ENCODE measurements around the gene LITAFD.
A peak's percentile ranks its signal among the peaks of the same experiment; 100 is the strongest.

The LITAFD gene

GRCh38 chr16:8878523-8878911 is 3.6 kb upstream of the LITAFD start:
- H3K4me2 ChIP-seq (ENCODE audit: insufficient read depth, low read length, poor library complexity, severe bottlenecking): no peak overlapping the region
- H3K4ac ChIP-seq (ENCODE audit: low read length): no peak overlapping the region
- no peak overlapping the region for H3K18ac ChIP-seq (ENCODE audit: low read length)
- H3K36me3 ChIP-seq (replicated peaks in 1 of 2; ENCODE audit: control insufficient read depth in 2 of 2, insufficient read depth in 2 of 2, low read length in 2 of 2): no peaks in the 10 kb centered on the region
- H4K8ac ChIP-seq (ENCODE audit: low read depth, low read length): no peak overlapping the region
- no peak overlapping the region for H4K91ac ChIP-seq (ENCODE audit: low read depth, low read length, poor library complexity)
- H2BK5ac ChIP-seq (ENCODE audit: low read length): no peak overlapping the region
- no CpG with 5 or more reads among the region's 6 CpGs for WGBS, 2 donors (ENCODE audit: extremely low coverage in 2 of 2, insufficient read length in 2 of 2, insufficient replicate concordance in 1 of 2)
- H3K9me3 ChIP-seq (replicated peaks in 1 of 2; ENCODE audit: control insufficient read depth in 2 of 2, insufficient read depth in 1 of 2, low read depth in 1 of 2, low read length in 2 of 2): no peaks in the 10 kb centered on the region
- no peak overlapping the region for H3K23ac ChIP-seq (ENCODE audit: low read depth, low read length, poor library complexity)
- no peaks in the 10 kb centered on the region for H3K79me1 ChIP-seq (ENCODE audit: low read depth, low read length)
- H2AK5ac ChIP-seq (ENCODE audit: low read depth, low read length): no peak overlapping the region
- H2BK12ac ChIP-seq (ENCODE audit: low read length): no peak overlapping the region
- H2BK15ac ChIP-seq (ENCODE audit: low read length): no peak overlapping the region
- no peak for DNase-seq (ENCODE audit: low spot score)
- H3K9ac ChIP-seq (ENCODE audit: low read depth, low read length, poor library complexity): no peak overlapping the region
- no peak overlapping the region for H3K14ac ChIP-seq (ENCODE audit: low read length)
- no peaks in the 10 kb centered on the region for H3K27me3 ChIP-seq (ENCODE audit: control insufficient read depth in 3 of 3, insufficient read depth in 3 of 3, low read depth in 1 of 3, low read length in 3 of 3)
- H3K27ac ChIP-seq (replicated peaks; ENCODE audit: low read length): no peak overlapping the region
- no peak overlapping the region for H2BK120ac ChIP-seq (ENCODE audit: low read depth, low read length)
- H2AFZ ChIP-seq (ENCODE audit: low read length): peak overlapping the region; percentile 15
- no peaks in the 10 kb centered on the region for H3K4me1 ChIP-seq (ENCODE audit: control insufficient read depth in 2 of 2, insufficient read depth in 1 of 2, low read depth in 1 of 2, low read length in 2 of 2)
- H3K4me3 ChIP-seq (ENCODE audit: low read length in 2 of 2): no peak overlapping the region

- Histone ChIP-seq H2BK120ac (ENCODE audit: low read depth, low read length) (no peak overlapping the region), H2AFZ (ENCODE audit: low read length) (no peak overlapping the region), H2BK12ac (ENCODE audit: low read length) (no peak overlapping the region)
Observed at GRCh38 chr16:8880839-8881510, 1.2 kb upstream of the LITAFD start.

GRCh38 chr16:8882725-8883377 is 700 bp downstream of the LITAFD start:
- no peak overlapping the region for H3K9ac ChIP-seq (ENCODE audit: low read depth, low read length, poor library complexity)
- peaks cover 3 to 8% of the 10 kb centered on the region in 2 donors for H3K36me3 ChIP-seq (replicated peaks in 1 of 2; ENCODE audit: control insufficient read depth in 2 of 2, insufficient read depth in 2 of 2, low read length in 2 of 2)
- H3K14ac ChIP-seq (ENCODE audit: low read length): no peak overlapping the region
- no peak for DNase-seq (ENCODE audit: low spot score)
- H4K8ac ChIP-seq (ENCODE audit: low read depth, low read length): no peak overlapping the region
- no CpG with 5 or more reads among the region's 17 CpGs for WGBS, 2 donors (ENCODE audit: extremely low coverage in 2 of 2, insufficient read length in 2 of 2, insufficient replicate concordance in 1 of 2)
- peaks cover 1% of the 10 kb centered on the region for H3K79me1 ChIP-seq (ENCODE audit: low read depth, low read length)
- H3K9me3 ChIP-seq (replicated peaks in 1 of 2; ENCODE audit: control insufficient read depth in 2 of 2, insufficient read depth in 1 of 2, low read depth in 1 of 2, low read length in 2 of 2): peaks cover 0 to 4% of the 10 kb centered on the region in 2 donors
- no peak overlapping the region for H2BK120ac ChIP-seq (ENCODE audit: low read depth, low read length)
- no peak overlapping the region for H3K27ac ChIP-seq (replicated peaks; ENCODE audit: low read length)
- H2AK5ac ChIP-seq (ENCODE audit: low read depth, low read length): peak overlapping the region; percentile 68
- no peak overlapping the region for H2BK12ac ChIP-seq (ENCODE audit: low read length)
- no peak overlapping the region for H4K91ac ChIP-seq (ENCODE audit: low read depth, low read length, poor library complexity)
- H2BK15ac ChIP-seq (ENCODE audit: low read length): no peak overlapping the region
- H3K27me3 ChIP-seq (ENCODE audit: control insufficient read depth in 3 of 3, insufficient read depth in 3 of 3, low read depth in 1 of 3, low read length in 3 of 3): no peaks in the 10 kb centered on the region
- H3K4ac ChIP-seq (ENCODE audit: low read length): no peak overlapping the region
- H2AFZ ChIP-seq (ENCODE audit: low read length): no peak overlapping the region
- no peak overlapping the region for H3K18ac ChIP-seq (ENCODE audit: low read length)
- H3K4me3 ChIP-seq (ENCODE audit: low read length in 2 of 2): no peak overlapping the region
- no peak overlapping the region for H3K4me2 ChIP-seq (ENCODE audit: insufficient read depth, low read length, poor library complexity, severe bottlenecking)
- H3K23ac ChIP-seq (ENCODE audit: low read depth, low read length, poor library complexity): no peak overlapping the region
- H3K4me1 ChIP-seq (ENCODE audit: control insufficient read depth in 2 of 2, insufficient read depth in 1 of 2, low read depth in 1 of 2, low read length in 2 of 2): peaks cover 3 to 15% of the 10 kb centered on the region in 2 donors
- peak overlapping the region; percentile 39 for H2BK5ac ChIP-seq (ENCODE audit: low read length)

More at GRCh38 chr16:8880839-8881510, 1.2 kb upstream of the LITAFD start:
- Histone ChIP-seq H3K36me3 (replicated peaks in 1 of 2; ENCODE audit: control insufficient read depth in 2 of 2, insufficient read depth in 2 of 2, low read length in 2 of 2) (no peaks in the 10 kb centered on the region), H3K27me3 (ENCODE audit: control insufficient read depth in 3 of 3, insufficient read depth in 3 of 3, low read depth in 1 of 3, low read length in 3 of 3) (no peaks in the 10 kb centered on the region), H2BK15ac (ENCODE audit: low read length) (no peak overlapping the region), H3K4me3 (ENCODE audit: low read length in 2 of 2) (no peak overlapping the region), H2BK5ac (ENCODE audit: low read length) (no peak overlapping the region), H3K23ac (ENCODE audit: low read depth, low read length, poor library complexity) (no peak overlapping the region), H3K79me1 (ENCODE audit: low read depth, low read length) (peaks cover 1% of the 10 kb centered on the region), H4K91ac (ENCODE audit: low read depth, low read length, poor library complexity) (no peak overlapping the region), H3K4me2 (ENCODE audit: insufficient read depth, low read length, poor library complexity, severe bottlenecking) (no peak overlapping the region), H3K27ac (replicated peaks; ENCODE audit: low read length) (no peak overlapping the region), H2AK5ac (ENCODE audit: low read depth, low read length) (no peak overlapping the region), H3K9me3 (replicated peaks in 1 of 2; ENCODE audit: control insufficient read depth in 2 of 2, insufficient read depth in 1 of 2, low read depth in 1 of 2, low read length in 2 of 2) (peaks cover 0 to 2% of the 10 kb centered on the region in 2 donors), H3K4ac (ENCODE audit: low read length) (no peak overlapping the region), H3K18ac (ENCODE audit: low read length) (no peak overlapping the region), H4K8ac (ENCODE audit: low read depth, low read length) (no peak overlapping the region), H3K14ac (ENCODE audit: low read length) (no peak overlapping the region), H3K9ac (ENCODE audit: low read depth, low read length, poor library complexity) (no peak overlapping the region), H3K4me1 (ENCODE audit: control insufficient read depth in 2 of 2, insufficient read depth in 1 of 2, low read depth in 1 of 2, low read length in 2 of 2) (peaks cover 3 to 11% of the 10 kb centered on the region in 2 donors)
- DNase-seq (ENCODE audit: low spot score): no peak
- WGBS, 2 donors (ENCODE audit: extremely low coverage in 2 of 2, insufficient read length in 2 of 2, insufficient replicate concordance in 1 of 2): no CpG with 5 or more reads among the region's 8 CpGs

All from neuronal stem cell (in vitro differentiated cells).